H1 (cell line): ENCODE measurements around the gene LOXHD1. TPM values are rescaled to one million over a fixed set of nuclear protein-coding genes. Genes with fewer than 3 reads are reported as not detected.

ENCODE experiments used
- CTCF ChIA-PET: fragments of 300-600 bp; sonication (Branson Sonifier 250); formaldehyde crosslinking; loops from one replicate; lab custom pipeline; 2021; ENCODE audit not compliant: partially characterized antibody; lab: Charles Lee
- POLR2A ChIA-PET: fragments of 300-600 bp; sonication (Branson Sonifier 250); formaldehyde crosslinking; loops from one replicate; lab custom pipeline; 2021; ENCODE audit warnings: inconsistent platforms; ENCODE audit not compliant: partially characterized antibody; lab: Charles Lee
- DNase-seq, 2 experiments: peaks; one replicate each; pipeline versions ENCODE4 v3.0.0 to v3.0.0-alpha.2; 2010 to 2022; ENCODE audit warnings: low spot score in 2 of 2, low read depth in 1 of 2, mixed read lengths in 1 of 2
- FAIRE-seq: peaks from 2 replicates; lab custom pipeline; 2011; peaks lifted over from hg19 to GRCh38; lab: Jason Lieb, UNC
- H2AFZ ChIP-seq: 2 replicates; pipeline ENCODE4 v1.8.1; 2012; ENCODE audit warnings: low read length, inconsistent platforms
- H2AK5ac ChIP-seq: 2 replicates; pipeline ENCODE4 v1.6.1; 2013; ENCODE audit warnings: low read depth, low read length
- H2BK120ac ChIP-seq: replicated peaks from 2 replicates; pipeline ENCODE3; 2013; ENCODE audit warnings: low read depth, low read length, inconsistent platforms
- H2BK12ac ChIP-seq: 2 replicates; pipeline ENCODE4 v1.6.1; 2013; ENCODE audit warnings: low read depth, low read length
- H2BK15ac ChIP-seq: 2 replicates; pipeline ENCODE4 v1.6.1; 2013; ENCODE audit warnings: low read length
- H2BK20ac ChIP-seq: 2 replicates; pipeline ENCODE4 v1.6.1; 2013; ENCODE audit warnings: low read length
- H2BK5ac ChIP-seq: 2 replicates; pipeline ENCODE4 v1.6.1; 2013; ENCODE audit warnings: low read depth, low read length
- H3K14ac ChIP-seq: 2 replicates; pipeline ENCODE4 v1.6.1; 2013; ENCODE audit warnings: inconsistent platforms; ENCODE audit not compliant: insufficient read length
- H3K18ac ChIP-seq: 2 replicates; pipeline ENCODE4 v1.6.1; 2013; ENCODE audit warnings: low read length; ENCODE audit errors: extremely low read depth
- H3K23ac ChIP-seq: 2 replicates; pipeline ENCODE4 v1.6.1; 2013; ENCODE audit warnings: inconsistent platforms; ENCODE audit not compliant: insufficient read length
- H3K23me2 ChIP-seq: 2 replicates; pipeline ENCODE4 v1.6.1; 2013; ENCODE audit warnings: low read depth, low read length
- H3K27ac ChIP-seq: 2 replicates; pipeline ENCODE4 v1.6.1; 2011; ENCODE audit warnings: low read depth, low read length, inconsistent platforms
- H3K27me3 ChIP-seq, 4 experiments: replicated peaks in 1 of 4; 1 replicate in 1 of 4; 2 replicates in 3 of 4; pipeline versions ENCODE4 v1.6.1 to v1.8.1; 2011 to 2013; ENCODE audit warnings: low read length in 3 of 4, mild to moderate bottlenecking in 3 of 4, inconsistent platforms in 2 of 4, mixed read lengths in 2 of 4, moderate library complexity in 1 of 4; ENCODE audit not compliant: control insufficient read depth in 3 of 4, insufficient read depth in 3 of 4; ENCODE audit errors: extremely low read depth in 1 of 4
- H3K36me3 ChIP-seq, 4 experiments: 2 replicates each; pipeline versions ENCODE4 v1.6.1 to v1.8.1; 2011 to 2013; ENCODE audit warnings: mild to moderate bottlenecking in 4 of 4, low read length in 3 of 4, moderate library complexity in 2 of 4, control low read depth in 1 of 4, inconsistent platforms in 1 of 4; ENCODE audit not compliant: insufficient read depth in 4 of 4, control insufficient read depth in 2 of 4
- H3K4ac ChIP-seq: replicated peaks from 2 replicates; pipeline ENCODE3; 2013; ENCODE audit warnings: low read length, low read depth, mixed read lengths, inconsistent platforms; ENCODE audit not compliant: insufficient read length
- H3K4me1 ChIP-seq, 4 experiments: replicated peaks in 1 of 4; 1 replicate in 1 of 4; 2 replicates in 3 of 4; pipeline versions ENCODE4 v1.6.1 to v1.8.1; 2011 to 2013; ENCODE audit warnings: low read length in 3 of 4, inconsistent platforms in 2 of 4, mixed read lengths in 1 of 4; ENCODE audit not compliant: insufficient read depth in 4 of 4, control insufficient read depth in 3 of 4
- H3K4me2 ChIP-seq, 2 experiments: 2 replicates each; pipeline versions ENCODE4 v1.6.1 to v1.8.1; 2011 to 2013; ENCODE audit warnings: low read depth in 2 of 2, low read length in 2 of 2, control low read depth in 1 of 2, inconsistent platforms in 1 of 2, mild to moderate bottlenecking in 1 of 2; ENCODE audit not compliant: insufficient read depth in 1 of 2
- H3K4me3 ChIP-seq, 4 experiments: fragments of 200-600, 300-600 bp in 1 of 4; sonication (generic), shearing (Covaris generic), sonication (Bioruptor Twin) in 1 of 4; 2 replicates each; pipeline versions ENCODE4 v1.5.1 to v1.8.1; 2011 to 2016; ENCODE audit warnings: low read length in 4 of 4, low read depth in 3 of 4, control low read depth in 2 of 4, inconsistent platforms in 2 of 4, mild to moderate bottlenecking in 2 of 4, mixed read lengths in 1 of 4, moderate library complexity in 1 of 4; ENCODE audit not compliant: insufficient read depth in 2 of 4; ENCODE audit errors: extremely low read depth in 1 of 4
- H3K56ac ChIP-seq: replicated peaks from 2 replicates; pipeline ENCODE3; 2013; ENCODE audit warnings: low read depth, mild to moderate bottlenecking, mixed read lengths, low read length, inconsistent platforms; ENCODE audit not compliant: insufficient read length
- H3K79me1 ChIP-seq: 2 replicates; pipeline ENCODE4 v1.6.1; 2013; ENCODE audit warnings: low read depth, low read length, control low read depth
- H3K79me2 ChIP-seq, 2 experiments: 2 replicates each; pipeline versions ENCODE4 v1.6.1 to v1.8.1; 2012 to 2013; ENCODE audit warnings: low read length in 2 of 2, mild to moderate bottlenecking in 2 of 2, inconsistent platforms in 1 of 2; ENCODE audit not compliant: insufficient read depth in 2 of 2, control insufficient read depth in 1 of 2
- H3K9ac ChIP-seq, 4 experiments: replicated peaks in 1 of 4; 1 replicate in 1 of 4; 2 replicates in 3 of 4; pipeline versions ENCODE4 v1.6.1 to v1.8.1; 2011 to 2013; ENCODE audit warnings: low read depth in 3 of 4, low read length in 3 of 4, control low read depth in 2 of 4, mild to moderate bottlenecking in 2 of 4, moderate library complexity in 2 of 4, inconsistent platforms in 1 of 4; ENCODE audit errors: extremely low read depth in 1 of 4
- H3K9me3 ChIP-seq, 2 experiments: 2 replicates each; pipeline versions ENCODE4 v1.6.1 to v1.8.1; 2012 to 2013; ENCODE audit warnings: mild to moderate bottlenecking in 2 of 2, moderate library complexity in 2 of 2, control low read depth in 1 of 2, inconsistent platforms in 1 of 2, low read depth in 1 of 2, low read length in 1 of 2, mixed read lengths in 1 of 2; ENCODE audit not compliant: insufficient read depth in 2 of 2
- H4K20me1 ChIP-seq, 2 experiments: replicated peaks in 1 of 2; 2 replicates each; pipeline versions ENCODE3 to v1.8.1; 2011 to 2013; ENCODE audit warnings: inconsistent platforms in 2 of 2, low read length in 2 of 2, mild to moderate bottlenecking in 1 of 2; ENCODE audit not compliant: insufficient read depth in 2 of 2, control insufficient read depth in 1 of 2
- H4K5ac ChIP-seq: 2 replicates; pipeline ENCODE4 v1.6.1; 2013; ENCODE audit warnings: low read length, low read depth, mixed read lengths, inconsistent platforms; ENCODE audit not compliant: insufficient read length
- H4K8ac ChIP-seq: 2 replicates; pipeline ENCODE4 v1.8.0; 2013; ENCODE audit warnings: mild to moderate bottlenecking, moderate library complexity, low read length, inconsistent platforms; ENCODE audit not compliant: insufficient read depth; ENCODE audit errors: extremely low read depth
- H4K91ac ChIP-seq: replicated peaks from 2 replicates; pipeline ENCODE3; 2013; ENCODE audit warnings: low read length, mixed read lengths, inconsistent platforms; ENCODE audit not compliant: insufficient read length
- ASH2L ChIP-seq: fragments of 200-600, 300-600 bp; sonication (generic); IDR thresholded peaks from one replicate; pipeline ENCODE4 v1.7.1; 2017; ENCODE audit warnings: low read length
- BACH1 ChIP-seq: IDR thresholded peaks from 2 replicates; pipeline ENCODE4 v1.6.1; 2012; ENCODE audit warnings: low read length, improper control_type of control experiment
- CHD2 ChIP-seq: IDR thresholded peaks from 2 replicates; pipeline ENCODE4 v1.6.1; 2012; ENCODE audit warnings: low read length, improper control_type of control experiment
- CREB1 ChIP-seq: IDR thresholded peaks from 2 replicates; pipeline ENCODE4 v1.6.1; 2012; ENCODE audit warnings: inconsistent platforms
- CTBP2 ChIP-seq: IDR thresholded peaks from 2 replicates; pipeline ENCODE4 v1.7.0; 2011; ENCODE audit warnings: borderline replicate concordance, mild to moderate bottlenecking, moderate library complexity, mixed read lengths, low read length; ENCODE audit not compliant: insufficient read depth, insufficient read length
- E2F6 ChIP-seq: IDR thresholded peaks from 2 replicates; pipeline ENCODE4 v1.6.1; 2012; ENCODE audit warnings: inconsistent platforms
- EP300 ChIP-seq, 2 experiments: IDR thresholded peaks; 1 replicate in 1 of 2; 2 replicates in 1 of 2; pipeline ENCODE4 v1.6.1; 2011 to 2012; ENCODE audit warnings: low read depth in 2 of 2, low read length in 2 of 2, mild to moderate bottlenecking in 2 of 2, borderline replicate concordance in 1 of 2, inconsistent platforms in 1 of 2, moderate library complexity in 1 of 2
- MAFK ChIP-seq: IDR thresholded peaks from 2 replicates; pipeline ENCODE4 v1.6.1; 2012; ENCODE audit warnings: low read depth, mild to moderate bottlenecking, improper control_type of control experiment, low read length
- MAX ChIP-seq: IDR thresholded peaks from 2 replicates; pipeline ENCODE4 v1.6.1; 2012; ENCODE audit warnings: inconsistent platforms
- PHF8 ChIP-seq: fragments of 200-600 bp; sonication (generic); conservative IDR thresholded peaks from 2 replicates; pipeline ENCODE4 v1.7.1; 2012; ENCODE audit warnings: low read depth, mild to moderate bottlenecking, inconsistent platforms, low read length, moderate library complexity
- POU5F1 ChIP-seq: IDR thresholded peaks from 2 replicates; pipeline ENCODE4 v1.6.1; 2011; ENCODE audit warnings: low read depth, mild to moderate bottlenecking, low read length, moderate library complexity
- SP4 ChIP-seq: IDR thresholded peaks from 2 replicates; pipeline ENCODE4 v1.6.1; 2012; ENCODE audit warnings: low read length, inconsistent platforms
- TAF1 ChIP-seq: IDR thresholded peaks from 2 replicates; pipeline ENCODE4 v1.6.1; 2011; ENCODE audit warnings: mild to moderate bottlenecking, low read depth, low read length
- TEAD4 ChIP-seq: IDR thresholded peaks from 2 replicates; pipeline ENCODE4 v1.6.1; 2012; ENCODE audit warnings: low read depth, low read length, inconsistent platforms, mixed read lengths
- WGBS, 2 experiments: shearing (Covaris generic) in 1 of 2; methylation state at CpG; one replicate each; pipeline versions ENCODE4 v1.1.6 to v1.1.7; 2013 to 2015; ENCODE audit warnings: low lambda C conversion rate in 2 of 2, mixed read lengths in 2 of 2, inconsistent platforms in 1 of 2, low coverage in 1 of 2, missing lambda C conversion rate in 1 of 2; ENCODE audit not compliant: insufficient replicate concordance in 2 of 2, insufficient coverage in 1 of 2, insufficient read length in 1 of 2; ENCODE audit errors: extremely low coverage in 1 of 2, missing lambda C conversion rate in 1 of 2; 5-methylcytosine and 5-hydroxymethylcytosine counted together
- polyA plus RNA-seq, 7 experiments: library from polyadenylated mRNA; depleted of rRNA in 3 of 7; stranded (reverse) in 5 of 7; unstranded in 2 of 7; fragments of >200 nt in 5 of 7; fragments of 200-250 nt in 2 of 7; gene quantifications; 1 replicate in 5 of 7; 2 replicates in 1 of 7; 4 replicates in 1 of 7; pipeline versions ENCODE4 v1.2.1 to v1.2.3, GENCODE V29; 2011 to 2013; ENCODE audit warnings: missing spikeins in 2 of 7, mixed read lengths in 2 of 7
- total RNA-seq: library from RNA; stranded (reverse); fragmentation: NEBNext Ultra II Directional; extraction: Animal tissue kit (Norgen Biotek cat#: 25700); gene quantifications from 2 replicates; pipeline ENCODE4 v1.2.1, GENCODE V29; 2021

Gene LOXHD1
- total and polyA plus RNA-seq, 2 of the 8 experiments (the other 6 are each of a cell fraction or from before 2014, with no cell fraction given), result 0.02 TPM; not detected in 1

- Histone ChIP-seq H2AFZ (peak overlapping the region; percentile 94), H2BK12ac (peak overlapping the region; percentile 91; the same call in 1 of the 2 replicates), H3K27ac (no peak overlapping the region), H3K23me2 (no peaks in the 10 kb centered on the region), H3K4me3 (no peak overlapping the region), H4K5ac (no peak overlapping the region), H3K27me3 (peaks cover 0 to 3% (median 1%) of the 10 kb centered on the region in 4 experiments; a peak in 1 of 7 replicates), H4K91ac (no peak overlapping the region), H2BK15ac (peak overlapping the region; percentile 75), H3K9ac (no peak overlapping the region), H4K20me1 (no peaks in the 10 kb centered on the region), H3K4me2 (peak overlapping the region; percentile 10 to 25; a peak in 1 of 4 replicates), H3K4ac (no peak overlapping the region), H3K4me1 (peaks cover 5 to 15% (median 10%) of the 10 kb centered on the region in 4 experiments; a peak in 6 of 7 replicates), H3K36me3 (no peaks in the 10 kb centered on the region), H3K79me2 (no peaks in the 10 kb centered on the region), H3K23ac (no peak overlapping the region), H3K14ac (no peak overlapping the region), H2BK20ac (no peak overlapping the region), H3K9me3 (no peaks in the 10 kb centered on the region), H2AK5ac (no peak overlapping the region), H3K56ac (no peak overlapping the region), H4K8ac (no peak overlapping the region; the same call in 1 of the 2 replicates), H2BK5ac (0 out of 2 replicates have a peak overlapping the region, but pooled peaks have one; percentile 29), H3K79me1 (no peaks in the 10 kb centered on the region; the same call in 1 of the 2 replicates), H3K18ac (0 out of 2 replicates have a peak overlapping the region, but pooled peaks have one; percentile 29), H2BK120ac (no peak overlapping the region)
- ChIA-PET POLR2A (no interaction called here), CTCF (interaction anchor here (6.7 to 7.7 kb wide), 2 partner anchors 18 to 203 kb away, joined by 66 to 136 read pairs; no protein-coding TSS in a partner anchor)
- FAIRE-seq (no peak), DNase-seq (no peak)
- 74% methylated on average over 16 of the region's 16 CpGs; no CpG with 5 or more reads in 1 of the 2 experiments for WGBS, 2 experiments
- no peak for TF ChIP-seq EP300 (IDR thresholded peaks at IDR 0.05; ENCODE audit: borderline replicate concordance in 1 of 2, low read depth in 2 of 2, low read length in 2 of 2)
- TF ChIP-seq CREB1, result no peak
- TF ChIP-seq MAX, result no peak
- no peak for TF ChIP-seq TEAD4
- TF ChIP-seq SP4, result no peak
- peak; percentile 46 for TF ChIP-seq ASH2L
- TF ChIP-seq BACH1, result no peak
- no peak for TF ChIP-seq PHF8
- no peak for TF ChIP-seq CTBP2
- TF ChIP-seq E2F6, result no peak
- TF ChIP-seq MAFK, result no peak
- TF ChIP-seq TAF1, result no peak
- no peak for TF ChIP-seq POU5F1
- 0 out of 2 replicates have a peak, but pooled peaks have one; percentile 15 for TF ChIP-seq CHD2
These were observed 172.0 kb downstream of the LOXHD1 start for GRCh38 chr18:46484971-46485370.
